ENCODE data around the gene SIMC1.

- no peak for TF ChIP-seq CTCF (IDR thresholded peaks at IDR 0.05; ENCODE audit: low read length)
- no peak for TF ChIP-seq EZH2 (optimal IDR thresholded peaks at IDR 0.05; ENCODE audit: low read depth, low read length)
- no peak for TF ChIP-seq EZH2phosphoT487 (IDR thresholded peaks at IDR 0.05; ENCODE audit: low read length)
These were observed 146.8 kb downstream of the SIMC1 start for GRCh38 chr5:176384991-176385390.

All from MM.1S (cell line).